Measurements from ENCODE around the gene RIPOR2.
"Not testable (repeated sequence)": the region's sequence is repeated elsewhere in the genome, so short reads cannot be mapped to it uniquely, and the experiment has no call there.

The RIPOR2 gene

DNA sequence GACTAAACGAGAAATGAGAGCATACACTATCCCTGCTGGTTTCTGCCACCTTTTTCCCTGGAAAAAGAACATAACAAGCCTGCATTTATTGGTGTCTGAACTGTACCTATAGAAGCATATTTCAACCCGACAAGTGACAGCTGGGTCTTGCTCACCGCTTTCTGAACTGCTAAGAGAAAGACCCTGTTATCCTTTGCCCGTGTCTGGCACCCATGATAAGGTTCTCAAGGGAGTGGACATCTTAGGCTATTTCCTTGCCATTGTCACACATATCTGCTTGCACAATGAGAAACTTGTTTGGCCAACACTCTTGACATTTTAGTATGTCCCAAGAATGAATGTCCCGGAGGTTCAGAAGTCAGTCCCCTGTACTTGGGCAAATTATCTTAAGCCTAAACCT lies 19.3 kb downstream of the RIPOR2 start (continued):
- TF ChIP-seq, protein P1, sequence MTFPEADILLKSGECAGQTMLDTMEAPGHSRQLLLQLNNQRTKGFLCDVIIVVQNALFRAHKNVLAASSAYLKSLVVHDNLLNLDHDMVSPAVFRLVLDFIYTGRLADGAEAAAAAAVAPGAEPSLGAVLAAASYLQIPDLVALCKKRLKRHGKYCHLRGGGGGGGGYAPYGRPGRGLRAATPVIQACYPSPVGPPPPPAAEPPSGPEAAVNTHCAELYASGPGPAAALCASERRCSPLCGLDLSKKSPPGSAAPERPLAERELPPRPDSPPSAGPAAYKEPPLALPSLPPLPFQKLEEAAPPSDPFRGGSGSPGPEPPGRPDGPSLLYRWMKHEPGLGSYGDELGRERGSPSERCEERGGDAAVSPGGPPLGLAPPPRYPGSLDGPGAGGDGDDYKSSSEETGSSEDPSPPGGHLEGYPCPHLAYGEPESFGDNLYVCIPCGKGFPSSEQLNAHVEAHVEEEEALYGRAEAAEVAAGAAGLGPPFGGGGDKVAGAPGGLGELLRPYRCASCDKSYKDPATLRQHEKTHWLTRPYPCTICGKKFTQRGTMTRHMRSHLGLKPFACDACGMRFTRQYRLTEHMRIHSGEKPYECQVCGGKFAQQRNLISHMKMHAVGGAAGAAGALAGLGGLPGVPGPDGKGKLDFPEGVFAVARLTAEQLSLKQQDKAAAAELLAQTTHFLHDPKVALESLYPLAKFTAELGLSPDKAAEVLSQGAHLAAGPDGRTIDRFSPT (tag by site-specific recombination; IDR thresholded peaks at IDR 0.05) = no peak

DNA sequence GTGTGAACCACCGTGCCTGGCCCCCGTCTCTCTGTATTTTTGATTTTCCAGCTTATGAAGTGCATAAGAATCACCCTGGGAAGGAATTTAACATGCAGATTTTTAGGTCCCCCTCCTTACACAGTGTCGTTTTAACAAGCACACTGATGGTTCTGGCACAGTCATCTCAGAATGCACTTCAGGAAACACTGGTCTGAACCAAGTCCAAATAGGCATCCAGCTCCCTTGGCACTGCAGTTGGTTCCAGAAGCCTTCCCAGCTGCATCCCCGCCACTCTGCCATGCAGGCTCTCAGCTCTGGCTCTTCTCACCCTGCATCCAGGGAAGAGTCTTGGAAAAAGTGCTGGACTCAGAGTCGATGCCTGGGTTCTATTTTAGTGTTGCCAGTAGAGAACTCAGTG lies 20.1 kb downstream of the RIPOR2 start:
- POLR2A ChIA-PET = interaction anchor here (0.7 kb wide), 1 partner anchor 344 kb away, joined by 4 read pairs; no protein-coding TSS in a partner anchor
- Histone ChIP-seq H3K27ac (ENCODE audit: extremely low read depth, low read depth, low read length) (no peak overlapping the region), H3K4me3 (ENCODE audit: low read depth, low read length) (no peak overlapping the region), H3K4me1 (ENCODE audit: control insufficient read depth, insufficient read depth, low read length) (peaks cover 5% of the 10 kb centered on the region), H3K9me3 (ENCODE audit: control insufficient read depth, insufficient read depth, low read depth, low read length) (no peaks in the 10 kb centered on the region), H3K36me3 (ENCODE audit: control insufficient read depth in 2 of 2, insufficient read depth in 1 of 2, low read length in 2 of 2) (no peaks in the 10 kb centered on the region)
- CTCF ChIA-PET = interaction anchor here (1.5 kb wide), 1 partner anchor 18 kb away, joined by 6 read pairs; no protein-coding TSS in a partner anchor
- TF ChIP-seq MEIS1 (CRISPR knock-in tag; IDR thresholded peaks at IDR 0.05; ENCODE audit: borderline replicate concordance) (no peak), ZNF175 (tag by site-specific recombination; IDR thresholded peaks at IDR 0.05) (no peak), HOXA7 (CRISPR knock-in tag; IDR thresholded peaks at IDR 0.05; ENCODE audit: borderline replicate concordance) (no peak), ZNF16 (tag by site-specific recombination; IDR thresholded peaks at IDR 0.05; ENCODE audit: low read depth) (no peak), GLIS2 (tag by site-specific recombination; IDR thresholded peaks at IDR 0.05) (no peak), KLF1 (tag by site-specific recombination; IDR thresholded peaks at IDR 0.05) (no peak), ZNF623 (tag by site-specific recombination; IDR thresholded peaks at IDR 0.05) (no peak), WT1 (tag by site-specific recombination; IDR thresholded peaks at IDR 0.05) (no peak), ZNF423 (tag by site-specific recombination; IDR thresholded peaks at IDR 0.05) (no peak), ZNF510 (tag by site-specific recombination; IDR thresholded peaks at IDR 0.05; ENCODE audit: insufficient replicate concordance) (no peak), ZNF19 (tag by site-specific recombination; IDR thresholded peaks at IDR 0.05; ENCODE audit: low read depth) (no peak), ZNF239 (tag by site-specific recombination; IDR thresholded peaks at IDR 0.05) (no peak), ZNF654 (tag by site-specific recombination; IDR thresholded peaks at IDR 0.05; ENCODE audit: low read depth) (no peak), ZNF558 (tag by site-specific recombination; IDR thresholded peaks at IDR 0.05) (no peak), ZNF133 (tag by site-specific recombination; IDR thresholded peaks at IDR 0.05) (no peak), ZNF555 (tag by site-specific recombination; conservative IDR thresholded peaks at IDR 0.05) (no peak)
- TF ChIP-seq, protein P2, sequence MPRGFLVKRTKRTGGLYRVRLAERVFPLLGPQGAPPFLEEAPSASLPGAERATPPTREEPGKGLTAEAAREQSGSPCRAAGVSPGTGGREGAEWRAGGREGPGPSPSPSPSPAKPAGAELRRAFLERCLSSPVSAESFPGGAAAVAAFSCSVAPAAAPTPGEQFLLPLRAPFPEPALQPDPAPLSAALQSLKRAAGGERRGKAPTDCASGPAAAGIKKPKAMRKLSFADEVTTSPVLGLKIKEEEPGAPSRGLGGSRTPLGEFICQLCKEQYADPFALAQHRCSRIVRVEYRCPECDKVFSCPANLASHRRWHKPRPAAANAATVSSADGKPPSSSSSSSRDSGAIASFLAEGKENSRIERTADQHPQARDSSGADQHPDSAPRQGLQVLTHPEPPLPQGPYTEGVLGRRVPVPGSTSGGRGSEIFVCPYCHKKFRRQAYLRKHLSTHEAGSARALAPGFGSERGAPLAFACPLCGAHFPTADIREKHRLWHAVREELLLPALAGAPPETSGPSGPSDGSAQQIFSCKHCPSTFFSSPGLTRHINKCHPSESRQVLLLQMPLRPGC (tag by site-specific recombination; IDR thresholded peaks at IDR 0.05) = no peak
- TF ChIP-seq, protein P3, sequence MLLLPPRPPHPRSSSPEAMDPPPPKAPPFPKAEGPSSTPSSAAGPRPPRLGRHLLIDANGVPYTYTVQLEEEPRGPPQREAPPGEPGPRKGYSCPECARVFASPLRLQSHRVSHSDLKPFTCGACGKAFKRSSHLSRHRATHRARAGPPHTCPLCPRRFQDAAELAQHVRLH (tag by site-specific recombination; IDR thresholded peaks at IDR 0.05) = no peak
- TF ChIP-seq, protein P4, sequence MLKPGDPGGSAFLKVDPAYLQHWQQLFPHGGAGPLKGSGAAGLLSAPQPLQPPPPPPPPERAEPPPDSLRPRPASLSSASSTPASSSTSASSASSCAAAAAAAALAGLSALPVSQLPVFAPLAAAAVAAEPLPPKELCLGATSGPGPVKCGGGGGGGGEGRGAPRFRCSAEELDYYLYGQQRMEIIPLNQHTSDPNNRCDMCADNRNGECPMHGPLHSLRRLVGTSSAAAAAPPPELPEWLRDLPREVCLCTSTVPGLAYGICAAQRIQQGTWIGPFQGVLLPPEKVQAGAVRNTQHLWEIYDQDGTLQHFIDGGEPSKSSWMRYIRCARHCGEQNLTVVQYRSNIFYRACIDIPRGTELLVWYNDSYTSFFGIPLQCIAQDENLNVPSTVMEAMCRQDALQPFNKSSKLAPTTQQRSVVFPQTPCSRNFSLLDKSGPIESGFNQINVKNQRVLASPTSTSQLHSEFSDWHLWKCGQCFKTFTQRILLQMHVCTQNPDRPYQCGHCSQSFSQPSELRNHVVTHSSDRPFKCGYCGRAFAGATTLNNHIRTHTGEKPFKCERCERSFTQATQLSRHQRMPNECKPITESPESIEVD (tag by site-specific recombination; IDR thresholded peaks at IDR 0.05) = no peak
- TF ChIP-seq, protein P5, sequence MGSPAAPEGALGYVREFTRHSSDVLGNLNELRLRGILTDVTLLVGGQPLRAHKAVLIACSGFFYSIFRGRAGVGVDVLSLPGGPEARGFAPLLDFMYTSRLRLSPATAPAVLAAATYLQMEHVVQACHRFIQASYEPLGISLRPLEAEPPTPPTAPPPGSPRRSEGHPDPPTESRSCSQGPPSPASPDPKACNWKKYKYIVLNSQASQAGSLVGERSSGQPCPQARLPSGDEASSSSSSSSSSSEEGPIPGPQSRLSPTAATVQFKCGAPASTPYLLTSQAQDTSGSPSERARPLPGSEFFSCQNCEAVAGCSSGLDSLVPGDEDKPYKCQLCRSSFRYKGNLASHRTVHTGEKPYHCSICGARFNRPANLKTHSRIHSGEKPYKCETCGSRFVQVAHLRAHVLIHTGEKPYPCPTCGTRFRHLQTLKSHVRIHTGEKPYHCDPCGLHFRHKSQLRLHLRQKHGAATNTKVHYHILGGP (tag by site-specific recombination; IDR thresholded peaks at IDR 0.05) = no peak

DNA sequence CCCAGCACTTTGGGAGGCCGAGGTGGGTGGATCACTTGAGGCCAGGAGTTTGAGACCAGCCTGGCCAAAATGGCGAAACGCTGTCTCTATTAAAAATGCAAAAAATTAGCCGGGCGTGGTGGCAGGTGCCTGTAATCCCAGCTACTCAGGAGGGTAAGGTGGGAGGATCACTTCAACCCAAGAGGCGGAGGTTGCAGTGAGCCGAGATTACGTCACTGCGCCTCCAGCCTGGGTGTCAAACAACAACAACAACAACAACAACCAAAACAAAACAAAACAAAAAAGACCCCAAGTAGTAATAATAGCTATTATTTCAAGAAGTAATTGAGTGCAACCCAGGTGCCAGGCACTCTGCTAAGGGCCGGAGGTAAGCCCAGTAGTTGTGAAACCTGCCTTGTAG lies 21.7 kb downstream of the RIPOR2 start:
- H3K36me3 ChIP-seq (ENCODE audit: control insufficient read depth in 2 of 2, insufficient read depth in 1 of 2, low read length in 2 of 2); POLR2A ChIA-PET; H3K4me1 ChIP-seq (ENCODE audit: control insufficient read depth, insufficient read depth, low read length); H3K4me3 ChIP-seq (ENCODE audit: low read depth, low read length); H3K27ac ChIP-seq (ENCODE audit: extremely low read depth, low read depth, low read length); H3K9me3 ChIP-seq (ENCODE audit: control insufficient read depth, insufficient read depth, low read depth, low read length): not testable (repeated sequence)
- CTCF ChIA-PET = interaction anchor here (1.6 kb wide), 1 partner anchor 20 kb away, joined by 7 read pairs; no protein-coding TSS in a partner anchor

Data from HEK293 (cell line).